ENCODE measurements around the gene TMSB10.
A peak's percentile ranks its signal among the peaks of the same experiment; 100 is the strongest.
"Not testable (repeated sequence)": the region's sequence is repeated elsewhere in the genome, so short reads cannot be mapped to it uniquely, and the experiment has no call there.

Gene TMSB10

DNA sequence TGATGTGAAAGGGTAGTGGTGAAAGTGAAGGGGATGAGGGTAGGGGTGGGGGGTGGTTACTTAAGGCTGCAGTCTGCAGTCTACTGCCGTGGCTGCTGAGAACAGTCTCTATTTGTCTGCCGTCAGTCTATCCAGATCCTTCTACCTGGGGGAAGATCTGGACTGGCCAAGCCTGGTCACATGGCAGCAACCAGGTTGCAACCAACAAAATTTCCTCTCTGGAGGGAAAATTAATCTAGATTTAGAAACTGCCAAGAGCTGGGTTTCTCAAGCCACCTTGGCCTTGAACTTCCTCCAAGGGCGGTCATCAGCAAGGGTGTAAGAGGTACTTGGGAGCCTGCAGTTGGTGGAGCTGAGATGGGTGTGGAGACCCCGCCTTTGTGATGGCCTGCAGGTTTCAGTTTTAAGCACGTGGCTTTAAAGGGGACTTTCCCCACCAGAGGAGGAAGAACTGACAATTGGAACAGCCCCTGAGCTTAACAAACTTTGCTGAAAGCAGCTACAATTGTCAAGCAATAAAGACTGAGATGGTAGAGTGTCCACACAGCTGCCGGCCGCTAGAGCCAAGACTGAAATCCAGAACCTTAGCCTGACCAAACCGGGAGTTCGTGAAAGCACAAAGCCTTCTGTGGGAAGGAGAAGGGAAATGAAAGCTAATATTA is 34.1 kb downstream of the TMSB10 start:
- no peak for DNase-seq (ENCODE audit: low read depth, low spot score)

DNA sequence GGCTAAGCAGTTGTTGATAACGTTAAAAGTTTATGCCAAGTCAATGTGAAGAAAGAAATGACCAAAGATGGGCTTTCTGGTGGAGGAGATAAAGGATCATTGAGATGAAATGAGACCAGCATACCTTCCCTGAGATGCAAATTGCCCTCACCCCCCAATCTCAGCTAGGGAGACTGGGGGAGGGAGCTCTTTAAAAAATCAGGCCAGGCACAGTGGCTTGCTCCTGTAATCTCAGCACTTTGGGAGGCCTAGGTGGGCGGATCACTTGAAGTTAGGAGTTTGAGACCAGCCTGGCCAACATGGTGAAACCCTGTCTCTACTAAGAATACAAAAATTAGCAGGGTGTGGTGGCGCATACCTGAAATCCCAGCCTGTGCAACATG is 34.6 kb downstream of the TMSB10 start:
- no peak for DNase-seq (ENCODE audit: low read depth, low spot score)

DNA sequence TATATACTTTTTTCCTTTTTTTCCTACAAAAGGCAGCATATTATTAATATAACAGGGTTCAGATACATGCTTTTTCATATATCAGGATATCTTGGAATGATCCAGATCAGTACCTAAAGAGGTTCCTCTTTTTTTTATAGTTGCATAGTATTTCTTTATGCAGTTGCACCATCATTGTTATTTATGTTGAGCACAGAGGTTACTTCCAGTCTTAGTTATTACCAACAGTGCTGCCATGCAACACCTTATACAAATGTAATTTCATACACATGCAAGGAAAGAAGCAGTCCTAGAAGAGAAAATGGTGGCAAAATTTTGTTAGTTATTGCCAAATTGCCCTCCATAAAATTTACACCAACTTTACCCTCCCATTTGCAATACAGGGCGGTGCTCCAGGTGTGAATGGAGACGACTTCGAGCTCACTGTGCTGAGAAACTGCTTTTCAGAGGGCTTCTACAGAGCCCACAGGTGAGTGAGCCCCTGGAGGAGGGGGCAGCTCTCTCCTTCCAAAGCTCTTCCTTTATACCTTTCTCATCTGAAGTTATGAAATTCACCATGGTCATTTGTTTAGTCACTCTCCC is 35.5 kb downstream of the TMSB10 start:
- DNase-seq (ENCODE audit: low read depth, low spot score): no peak

DNA sequence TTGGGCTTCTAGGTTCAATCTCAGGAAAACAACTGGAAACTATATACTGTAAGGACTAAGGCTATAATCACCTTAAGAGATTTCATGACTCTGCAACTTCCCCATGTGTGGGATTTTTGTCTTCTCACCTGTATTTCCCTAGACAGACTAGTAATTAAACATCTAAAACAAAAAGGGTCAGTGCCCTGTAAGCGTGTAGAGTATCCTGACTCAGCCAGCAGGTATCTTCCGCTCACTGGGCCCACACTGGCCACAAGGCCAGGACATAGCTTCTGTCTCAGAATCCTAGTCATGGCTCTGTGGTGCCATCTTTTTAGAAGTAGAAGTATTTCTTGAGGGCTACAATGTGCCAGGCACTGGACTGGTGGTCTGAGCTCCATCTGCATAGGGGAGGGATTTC is 36.7 kb downstream of the TMSB10 start:
- no peak for DNase-seq (ENCODE audit: low read depth, low spot score)

DNA sequence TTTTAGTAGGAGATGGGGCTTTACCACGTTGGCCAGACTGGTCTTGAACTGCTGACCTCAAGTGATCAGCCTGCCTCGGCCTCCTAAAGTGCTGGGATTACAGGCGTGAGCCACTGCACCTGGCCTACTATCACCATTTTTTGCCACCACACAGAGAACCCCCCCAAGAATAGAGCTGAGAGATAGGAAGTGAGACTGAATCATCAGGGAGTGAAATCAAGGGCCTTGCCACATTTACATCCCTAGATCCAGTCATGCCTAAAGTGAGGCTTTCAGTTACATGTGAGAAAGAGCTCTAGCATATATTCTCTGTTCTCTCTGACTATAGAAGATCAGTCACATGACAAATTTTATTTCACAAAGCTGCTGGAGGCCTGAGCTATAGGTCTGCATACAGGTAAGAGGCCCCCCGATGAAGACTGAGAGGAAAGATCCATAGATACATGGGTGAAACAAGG is 37.5 kb downstream of the TMSB10 start:
- no peak for DNase-seq (ENCODE audit: low read depth, low spot score)

DNA sequence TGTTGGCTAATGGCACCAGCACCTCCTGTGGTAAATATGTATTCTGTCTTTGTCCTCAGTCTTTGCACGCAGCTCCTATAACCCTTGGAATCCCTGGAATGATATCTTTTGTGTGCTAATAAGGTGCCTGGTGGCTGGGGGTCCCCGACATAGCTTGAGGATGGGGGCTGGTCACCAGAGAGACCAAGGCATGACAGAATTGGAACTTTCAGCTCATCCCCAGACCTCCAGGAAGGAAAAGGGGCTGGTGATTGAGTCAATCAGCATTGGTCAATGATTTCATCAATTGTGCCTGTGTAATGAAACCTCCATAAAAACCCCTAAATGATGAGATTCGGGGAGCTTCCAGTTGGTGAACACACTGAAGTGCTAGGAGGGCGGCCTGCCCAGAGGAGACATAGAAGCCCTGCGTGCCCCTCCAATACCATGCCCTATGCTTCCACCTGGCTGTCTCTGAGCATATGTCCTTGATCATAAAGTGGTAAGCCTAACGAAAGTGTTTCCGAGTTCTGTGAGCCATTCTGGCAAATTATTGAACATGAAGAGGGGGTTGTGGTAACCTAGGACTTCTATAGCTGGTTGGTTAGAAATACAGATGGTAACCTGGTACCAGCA is 38.9 kb downstream of the TMSB10 start:
- no peak for DNase-seq (ENCODE audit: low read depth, low spot score)

DNA sequence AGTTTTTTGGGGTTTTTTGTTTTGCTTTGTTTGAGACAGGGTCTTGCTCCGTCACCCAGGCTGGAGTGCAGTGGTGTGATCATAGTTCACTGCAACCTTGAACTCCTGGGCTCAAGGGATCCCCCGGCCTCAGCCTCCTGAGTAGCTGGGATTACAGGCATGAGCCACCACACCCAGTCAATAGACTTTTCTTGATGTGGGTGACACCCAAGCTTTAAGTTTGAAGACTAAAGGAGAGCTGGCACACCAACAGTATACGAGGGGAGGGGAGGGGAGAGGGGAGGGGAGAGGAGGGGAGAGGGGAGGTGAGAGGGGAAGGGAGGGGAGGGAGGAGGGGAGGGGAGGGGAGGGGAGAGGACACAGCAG is 40.4 kb downstream of the TMSB10 start:
- not testable (repeated sequence) for DNase-seq (ENCODE audit: low read depth, low spot score)

DNA sequence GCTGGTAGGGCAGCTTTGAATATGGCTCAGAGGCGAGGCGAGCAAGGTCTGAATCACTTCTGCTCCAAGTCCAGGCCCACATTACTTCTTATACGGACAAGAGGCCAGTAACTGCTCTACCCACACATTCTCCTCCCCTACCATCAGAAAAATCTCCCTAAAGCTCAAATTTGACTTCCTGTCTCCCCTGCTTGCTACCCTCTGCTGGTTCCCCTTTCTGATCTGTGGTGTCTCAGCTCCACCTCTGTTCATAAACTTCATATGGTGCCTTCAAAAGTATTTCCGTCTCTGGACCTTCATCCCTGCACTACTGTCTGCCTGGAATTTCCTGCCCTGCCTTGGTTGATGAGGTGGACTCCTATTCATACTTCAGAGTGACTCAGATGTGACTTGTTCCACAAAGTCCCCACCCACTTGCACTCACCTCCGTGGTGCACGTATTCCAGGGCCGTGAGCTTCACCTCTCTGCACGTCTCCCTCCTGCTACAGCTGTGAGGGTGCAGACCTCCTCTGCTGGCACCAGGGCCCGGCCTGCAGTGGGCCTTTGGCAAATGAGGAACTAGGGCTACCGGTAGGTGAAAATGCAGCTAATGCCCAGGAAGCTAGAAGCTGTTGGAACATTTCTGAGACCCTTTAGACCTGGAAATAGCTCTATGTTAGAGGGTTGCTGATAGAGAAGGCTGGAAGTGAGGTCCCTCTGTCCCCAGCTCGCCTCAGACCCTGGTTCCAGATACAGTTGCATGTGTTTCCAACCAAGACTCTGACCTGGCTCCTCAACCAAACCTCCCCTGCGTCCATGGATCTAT is 41.0 kb downstream of the TMSB10 start:
- DNase-seq (ENCODE audit: low read depth, low spot score): peak; percentile 67

DNA sequence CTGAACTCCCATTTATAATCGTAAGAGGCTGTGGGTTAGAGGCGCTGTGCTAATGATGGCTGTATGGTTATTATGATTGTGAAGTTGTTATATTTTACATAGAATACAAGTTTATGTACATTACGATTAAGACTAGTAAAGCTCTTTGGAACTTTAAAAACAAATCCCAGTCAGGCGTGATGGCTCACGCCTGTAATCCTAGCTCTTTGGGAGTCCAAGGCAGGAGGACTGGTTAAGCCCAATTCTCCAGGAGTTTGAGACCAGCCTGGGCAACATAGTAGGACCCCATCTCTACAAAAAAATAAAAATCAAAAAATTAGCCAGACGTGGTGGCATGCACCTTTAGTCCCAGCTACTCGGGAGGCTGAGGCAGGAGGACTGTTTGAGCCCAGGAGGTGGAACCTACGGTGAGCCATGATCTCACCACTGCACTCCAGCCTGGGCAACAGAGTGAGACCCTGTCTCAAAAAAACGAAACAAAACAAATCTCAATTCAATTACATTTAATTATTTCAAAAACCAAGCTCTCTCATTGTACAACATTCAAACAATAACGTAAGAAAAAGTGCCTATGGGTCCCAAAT is 41.6 kb downstream of the TMSB10 start:
- DNase-seq (ENCODE audit: low read depth, low spot score): no peak

DNA sequence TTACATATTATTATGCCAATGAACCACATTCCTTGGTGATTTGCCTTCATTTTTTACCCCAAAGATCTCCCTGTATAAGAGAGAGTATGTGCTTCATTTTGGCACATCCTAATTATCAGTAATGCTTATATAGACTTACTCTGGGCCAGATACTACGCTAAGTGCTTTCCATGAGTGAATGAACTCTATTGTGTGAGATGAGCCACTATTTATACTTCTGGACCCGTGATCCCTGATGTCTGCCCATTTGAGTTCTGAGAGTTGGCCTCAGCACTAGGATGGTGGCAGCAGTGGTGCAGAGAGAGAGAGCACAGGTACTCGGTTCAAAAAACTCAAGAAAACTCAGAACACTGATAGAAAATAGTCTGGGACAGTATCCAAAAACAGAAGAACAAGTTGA is 48.1 kb downstream of the TMSB10 start:
- DNase-seq (ENCODE audit: low read depth, low spot score): no peak

DNA sequence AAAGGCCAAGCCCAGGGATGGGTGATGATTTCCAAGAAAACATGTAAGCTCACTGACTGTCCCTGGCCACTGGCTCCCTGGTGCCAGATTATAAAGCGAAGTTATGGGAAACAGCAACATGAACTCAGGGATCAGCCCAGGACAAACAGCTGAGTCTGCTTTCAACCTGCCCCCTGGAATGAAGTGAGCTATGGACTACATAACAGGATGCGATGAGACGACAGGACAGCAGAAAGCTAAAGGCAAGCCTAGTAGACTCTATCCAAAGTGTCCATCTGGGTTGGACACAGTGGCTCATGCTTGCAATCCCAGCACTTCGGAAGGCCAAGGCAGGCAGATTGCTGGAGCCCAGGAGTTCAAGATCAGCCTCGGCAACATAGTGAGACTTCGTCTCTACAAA is 48.9 kb downstream of the TMSB10 start:
- no peak for DNase-seq (ENCODE audit: low read depth, low spot score)

Measured in astrocyte of the hippocampus (primary cell).